AG10803 (cell line): ENCODE results near the gene MCTP1.
"Not testable (repeated sequence)": the region's sequence is repeated elsewhere in the genome, so short reads cannot be mapped to it uniquely, and the experiment has no call there.

Source experiments
- DNase-seq: peaks from one replicate; pipeline ENCODE4 v3.0.0; 2010; ENCODE audit warnings: low read depth
- H3K4me3 ChIP-seq: 2 replicates; pipeline ENCODE4 v1.5.1; 2011; ENCODE audit warnings: mild to moderate bottlenecking, low read length, control low read depth
- TF ChIP-seq, protein P1 (sequence below): conservative IDR thresholded peaks from 2 replicates; pipeline ENCODE4 v1.5.1; 2011; ENCODE audit warnings: mild to moderate bottlenecking, low read length, control low read depth, inconsistent platforms

MCTP1 gene

DNA sequence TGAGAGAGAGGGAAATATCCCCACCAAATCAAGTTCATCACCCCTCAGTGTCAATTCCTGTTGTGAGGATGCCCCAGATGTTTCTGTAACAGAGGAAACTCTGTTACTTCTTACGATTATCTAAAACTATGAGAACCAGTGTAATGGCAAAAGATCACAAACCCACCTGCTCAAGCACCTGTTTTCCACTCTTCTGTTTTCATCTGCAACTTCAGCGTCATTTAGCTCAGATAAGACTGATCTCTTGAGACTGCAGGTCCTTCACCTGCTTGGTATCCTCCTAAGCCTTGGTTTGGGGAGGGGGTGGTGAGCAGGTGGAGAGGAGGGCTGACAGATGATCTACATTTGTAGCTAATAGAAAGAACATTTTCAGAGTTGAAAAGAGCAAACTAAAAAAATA is 437.2 kb downstream of the MCTP1 start:
- H3K4me3 ChIP-seq = no peak overlapping the region
- TF ChIP-seq, protein P1, sequence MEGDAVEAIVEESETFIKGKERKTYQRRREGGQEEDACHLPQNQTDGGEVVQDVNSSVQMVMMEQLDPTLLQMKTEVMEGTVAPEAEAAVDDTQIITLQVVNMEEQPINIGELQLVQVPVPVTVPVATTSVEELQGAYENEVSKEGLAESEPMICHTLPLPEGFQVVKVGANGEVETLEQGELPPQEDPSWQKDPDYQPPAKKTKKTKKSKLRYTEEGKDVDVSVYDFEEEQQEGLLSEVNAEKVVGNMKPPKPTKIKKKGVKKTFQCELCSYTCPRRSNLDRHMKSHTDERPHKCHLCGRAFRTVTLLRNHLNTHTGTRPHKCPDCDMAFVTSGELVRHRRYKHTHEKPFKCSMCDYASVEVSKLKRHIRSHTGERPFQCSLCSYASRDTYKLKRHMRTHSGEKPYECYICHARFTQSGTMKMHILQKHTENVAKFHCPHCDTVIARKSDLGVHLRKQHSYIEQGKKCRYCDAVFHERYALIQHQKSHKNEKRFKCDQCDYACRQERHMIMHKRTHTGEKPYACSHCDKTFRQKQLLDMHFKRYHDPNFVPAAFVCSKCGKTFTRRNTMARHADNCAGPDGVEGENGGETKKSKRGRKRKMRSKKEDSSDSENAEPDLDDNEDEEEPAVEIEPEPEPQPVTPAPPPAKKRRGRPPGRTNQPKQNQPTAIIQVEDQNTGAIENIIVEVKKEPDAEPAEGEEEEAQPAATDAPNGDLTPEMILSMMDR = no peak
- DNase-seq = no peak

DNA sequence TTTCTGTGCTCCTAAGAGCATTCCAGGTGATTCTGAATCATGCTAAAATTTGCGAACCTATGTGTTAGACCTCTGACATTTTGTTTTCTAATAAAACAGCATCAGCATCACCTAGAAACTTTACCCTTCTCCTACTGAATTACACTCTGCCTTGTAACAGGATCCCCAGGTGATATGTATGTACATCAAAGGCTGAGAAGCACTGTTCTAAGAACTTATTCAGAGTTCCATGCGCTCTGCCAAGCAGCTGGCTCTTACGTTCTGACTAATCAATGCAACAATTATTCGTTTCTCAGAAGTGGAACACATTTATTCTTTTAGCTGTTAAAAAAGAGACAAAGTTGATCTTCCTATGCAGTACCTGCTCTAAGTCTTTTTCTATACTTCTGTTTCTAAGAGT is 437.9 kb downstream of the MCTP1 start:
- TF ChIP-seq, protein P1 = no peak
- no peak for DNase-seq
- H3K4me3 ChIP-seq = no peak overlapping the region

DNA sequence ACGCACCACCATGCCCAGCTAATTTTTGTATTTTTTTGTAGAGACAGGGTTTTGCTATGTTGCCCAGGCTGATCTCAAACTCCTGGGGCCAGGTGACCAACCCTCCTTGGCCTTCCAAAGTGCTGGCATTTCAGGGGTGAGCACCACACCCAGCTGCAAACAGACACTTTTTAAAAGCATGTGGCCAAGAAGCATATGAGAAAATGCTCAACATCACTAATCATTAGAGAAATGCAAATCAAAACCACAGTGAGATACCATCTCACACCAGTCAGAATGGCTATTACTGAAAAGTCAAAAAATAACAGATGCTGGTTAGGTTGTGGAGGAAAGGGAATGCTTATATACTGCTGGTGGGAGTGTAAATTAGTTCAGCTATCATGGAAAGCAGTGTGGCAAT is 439.2 kb downstream of the MCTP1 start:
- not testable (repeated sequence) for DNase-seq, H3K4me3 ChIP-seq

DNA sequence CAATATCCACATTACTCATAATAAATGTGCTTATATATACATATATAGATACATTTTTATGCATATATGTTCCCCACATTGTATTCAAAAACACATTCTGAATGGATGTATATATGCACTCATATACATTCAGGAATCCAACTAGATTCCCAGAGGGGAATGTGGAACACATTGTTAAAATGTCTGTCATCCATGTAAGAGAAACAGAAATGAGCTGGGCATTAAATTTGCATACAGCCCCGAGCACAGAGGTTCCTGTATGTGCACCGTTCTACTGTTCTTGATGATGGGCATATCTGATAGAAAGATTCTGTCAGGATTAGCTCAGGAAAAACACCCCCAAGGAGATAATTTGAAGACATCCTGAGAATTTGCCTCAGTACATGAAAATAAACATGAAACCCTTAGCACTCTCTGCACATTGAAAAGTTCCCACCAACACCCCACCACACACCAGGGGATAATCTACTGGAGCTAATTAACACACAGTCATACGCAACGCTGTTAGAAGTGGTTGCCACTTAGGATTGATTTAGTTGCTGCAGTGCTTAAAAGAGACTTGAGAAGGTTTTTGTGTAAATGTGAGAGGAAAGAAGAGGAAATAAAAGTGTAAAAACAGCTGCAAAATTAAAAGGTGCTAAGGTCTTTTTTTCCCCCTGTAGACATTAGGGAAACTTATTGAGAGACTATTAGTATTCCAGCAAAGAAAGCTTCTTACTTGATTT is 443.1 kb downstream of the MCTP1 start:
- no peak for DNase-seq
- no peak overlapping the region for H3K4me3 ChIP-seq
- TF ChIP-seq, protein P1 = no peak

DNA sequence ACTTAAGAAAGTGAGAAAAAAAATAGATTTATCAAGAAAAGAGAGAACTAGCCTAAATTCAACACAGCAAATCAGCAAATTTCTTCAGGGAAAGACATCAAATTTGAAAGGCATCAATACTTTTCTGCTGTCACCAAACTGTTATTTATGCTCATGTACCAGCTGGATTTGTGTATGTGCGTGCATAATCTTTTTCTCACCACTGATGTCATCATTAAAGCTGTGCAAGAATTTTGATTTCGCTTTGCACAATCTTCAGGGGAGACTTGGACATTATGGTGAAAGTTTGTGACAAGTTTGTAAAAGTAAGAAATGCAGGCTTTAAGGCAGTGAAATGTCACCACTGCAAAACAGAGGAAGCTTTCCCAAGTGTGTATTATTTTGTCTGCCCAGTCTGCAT is 451.0 kb downstream of the MCTP1 start:
- TF ChIP-seq, protein P1 = no peak
- no peak overlapping the region for H3K4me3 ChIP-seq
- DNase-seq = no peak

DNA sequence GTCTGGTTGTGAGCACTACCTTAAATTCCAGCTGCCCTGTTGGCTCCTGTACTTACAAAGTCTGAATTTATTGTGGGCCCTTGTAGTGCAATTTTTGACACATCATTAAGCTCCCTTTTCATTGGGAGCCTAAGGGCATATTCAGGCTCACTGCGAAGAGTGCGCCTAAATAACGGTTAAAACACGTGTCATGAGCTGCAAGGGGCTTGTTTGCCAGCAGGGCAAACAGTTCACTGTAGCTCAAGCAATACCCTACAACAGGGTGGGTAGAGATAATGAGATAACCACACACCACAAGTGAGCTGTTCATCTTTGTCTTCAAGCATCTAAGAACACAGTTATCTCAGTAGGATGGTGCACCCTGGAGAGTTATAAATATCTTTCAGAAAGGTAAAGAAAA is 452.2 kb downstream of the MCTP1 start:
- no peak overlapping the region for H3K4me3 ChIP-seq
- no peak for DNase-seq
- TF ChIP-seq, protein P1 = no peak

DNA sequence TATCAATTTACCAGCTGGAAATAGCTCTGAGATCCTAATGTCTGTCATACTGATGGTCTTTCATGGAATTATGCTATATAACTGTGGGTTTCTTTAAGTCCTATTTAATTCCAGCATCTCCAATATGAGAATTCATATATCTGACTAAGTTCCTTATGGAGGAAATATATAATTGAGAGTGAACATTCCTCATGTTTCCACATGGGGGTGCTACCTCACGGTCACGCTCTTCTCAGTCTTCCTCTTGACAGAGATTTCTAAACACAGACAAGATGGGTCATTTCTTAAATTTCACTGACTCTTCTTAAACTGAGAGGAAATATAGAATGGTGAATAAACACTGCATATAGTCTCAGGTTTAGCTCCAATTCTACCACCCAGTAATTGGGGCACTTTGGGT is 454.4 kb downstream of the MCTP1 start:
- peak; percentile 8 for DNase-seq
- TF ChIP-seq, protein P1 = peak; percentile 48

DNA sequence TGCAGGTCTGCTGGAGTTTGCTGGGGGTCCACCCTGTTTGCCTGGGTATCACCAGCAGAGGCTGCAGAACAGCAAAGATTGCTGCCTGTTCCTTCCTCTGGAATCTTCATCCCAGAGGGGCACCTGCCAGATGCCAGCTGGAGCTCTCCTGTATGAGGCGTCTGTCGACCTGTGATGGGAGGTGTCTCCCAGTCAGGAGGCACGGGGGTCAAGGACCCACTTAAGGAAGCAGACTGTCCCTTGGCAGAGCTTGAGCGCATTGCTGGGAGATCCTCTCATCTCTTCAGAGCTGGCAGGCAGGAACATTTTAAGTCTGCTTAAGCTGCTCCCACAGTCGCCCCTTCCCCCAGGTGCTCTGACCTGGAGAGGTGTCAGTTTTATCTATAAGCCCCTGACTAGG is 456.7 kb downstream of the MCTP1 start:
- DNase-seq, H3K4me3 ChIP-seq: not testable (repeated sequence)

More for the DNA sequence above, 454.4 kb downstream of the MCTP1 start:
- H3K4me3 ChIP-seq = no peak overlapping the region
